Activated naive CD4-positive, alpha-beta T cell treated with anti-CD3 and anti-CD28 coated beads, Interleukin-2, amount 50 U/mL, for 24 hours (primary cell): ENCODE measurements around the gene MYH14.

Experiments used
- H3K27ac Mint-ChIP-seq: one replicate; pipeline ENCODE4 v1.8.0; 2021; ENCODE audit warnings: mild to moderate bottlenecking, mixed read lengths
- H3K27me3 Mint-ChIP-seq: one replicate; pipeline ENCODE4 v1.8.0; 2021; ENCODE audit warnings: mixed read lengths
- H3K36me3 Mint-ChIP-seq: one replicate; pipeline ENCODE4 v1.8.0; 2021; ENCODE audit warnings: mixed read lengths
- H3K4me1 Mint-ChIP-seq: one replicate; pipeline ENCODE4 v1.8.0; 2021; ENCODE audit warnings: mixed read lengths
- H3K4me3 Mint-ChIP-seq: one replicate; pipeline ENCODE4 v1.8.0; 2021; ENCODE audit warnings: mild to moderate bottlenecking, mixed read lengths
- H3K9me3 Mint-ChIP-seq: one replicate; pipeline ENCODE4 v1.8.0; 2021; ENCODE audit warnings: mixed read lengths

Gene MYH14

DNA sequence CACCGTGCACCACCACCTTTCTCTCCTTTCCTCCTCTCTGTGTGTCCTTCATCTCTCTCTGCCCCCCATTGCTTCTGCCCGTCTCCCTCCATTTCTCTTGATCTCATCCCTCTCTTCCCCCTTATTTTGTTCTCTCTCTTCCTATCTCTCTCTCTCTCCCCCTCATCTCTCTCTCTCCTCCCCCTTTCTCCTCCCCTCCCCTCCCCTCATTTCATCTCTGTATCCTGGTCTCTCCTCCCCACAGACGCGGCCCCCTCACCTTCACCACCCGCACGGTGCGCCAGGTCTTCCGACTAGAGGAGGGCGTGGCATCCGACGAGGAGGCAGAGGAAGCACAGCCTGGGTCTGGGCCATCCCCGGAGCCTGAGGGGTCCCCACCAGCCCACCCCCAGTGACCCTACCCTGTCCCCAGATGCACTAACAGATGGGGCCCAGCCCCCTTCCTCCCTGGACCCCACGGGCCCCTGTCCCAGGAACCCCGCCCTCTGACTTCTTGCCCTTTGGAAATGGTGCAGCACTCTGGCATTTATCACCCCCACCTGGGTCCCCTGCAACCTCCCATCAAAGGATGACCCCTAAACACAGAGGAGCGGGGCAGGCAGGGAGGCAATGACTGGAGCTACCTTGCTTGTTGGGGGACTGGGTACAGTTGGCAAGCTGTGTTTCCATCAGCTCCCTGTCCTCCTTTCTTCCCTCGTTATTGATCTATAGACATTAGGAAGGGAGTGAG lies 106.1 kb downstream of the MYH14 start:
- no peaks in the 10 kb centered on the region for H3K4me1 Mint-ChIP-seq
- peaks cover 52% of the 10 kb centered on the region for H3K27me3 Mint-ChIP-seq
- H3K9me3 Mint-ChIP-seq = no peaks in the 10 kb centered on the region
- no peak overlapping the region for H3K4me3 Mint-ChIP-seq
- H3K36me3 Mint-ChIP-seq = no peaks in the 10 kb centered on the region
- no peak overlapping the region for H3K27ac Mint-ChIP-seq

GRCh38 chr19:50310759-50311465 lies 107.5 kb downstream of the MYH14 start:
- no peak overlapping the region for H3K27ac Mint-ChIP-seq
- H3K4me3 Mint-ChIP-seq = no peak overlapping the region
- no peaks in the 10 kb centered on the region for H3K36me3 Mint-ChIP-seq
- H3K4me1 Mint-ChIP-seq = peaks cover 9% of the 10 kb centered on the region
- no peaks in the 10 kb centered on the region for H3K9me3 Mint-ChIP-seq
- H3K27me3 Mint-ChIP-seq = peaks cover 51% of the 10 kb centered on the region

DNA sequence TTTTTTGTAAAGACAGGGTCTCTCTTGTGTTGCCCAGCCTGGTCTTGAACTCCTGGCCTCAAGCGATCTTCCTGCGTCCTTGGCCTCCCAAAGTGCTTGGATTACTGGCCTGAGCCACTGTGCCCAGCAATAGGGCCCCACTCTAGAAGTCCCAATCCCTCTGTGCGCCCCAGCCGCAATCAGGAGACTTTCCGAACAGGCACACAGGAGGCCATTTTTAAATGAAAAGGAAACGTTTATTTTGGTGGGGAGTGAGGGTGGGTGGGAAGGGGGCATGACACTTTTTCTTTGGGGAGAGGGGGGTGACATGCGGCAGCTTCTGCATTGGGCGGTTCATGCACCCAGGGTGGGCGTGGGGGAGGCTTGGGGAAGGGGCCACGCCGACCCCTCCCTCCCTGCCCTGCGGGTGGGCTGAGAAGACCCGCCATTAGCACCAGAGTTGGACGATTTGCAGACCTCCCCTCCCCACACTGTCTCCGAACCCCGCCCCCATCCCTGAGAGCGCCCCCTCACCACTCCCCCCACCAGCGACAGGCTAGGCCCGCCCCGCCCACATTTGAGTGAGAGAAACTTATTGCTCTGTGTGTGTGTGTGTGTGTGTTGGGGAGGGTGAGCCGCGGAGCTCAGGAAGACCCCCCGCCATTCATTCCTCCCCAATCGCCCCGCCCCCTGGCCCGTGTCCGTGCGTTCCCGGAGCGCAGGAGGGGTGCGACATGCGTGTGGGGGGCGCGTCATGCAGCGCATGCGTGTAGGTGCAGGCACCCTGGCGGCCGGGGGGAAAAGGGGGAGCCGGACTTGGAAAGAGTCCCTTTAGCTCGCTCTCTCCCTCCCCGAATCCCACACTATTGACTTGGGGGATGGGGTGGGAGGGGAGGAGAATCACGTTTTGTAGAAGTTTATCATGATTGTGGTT lies 108.6 kb downstream of the MYH14 start:
- H3K9me3 Mint-ChIP-seq = no peaks in the 10 kb centered on the region
- H3K27ac Mint-ChIP-seq = no peak overlapping the region
- no peak overlapping the region for H3K4me3 Mint-ChIP-seq
- peaks cover 52% of the 10 kb centered on the region for H3K27me3 Mint-ChIP-seq
- H3K36me3 Mint-ChIP-seq = no peaks in the 10 kb centered on the region
- peaks cover 9% of the 10 kb centered on the region for H3K4me1 Mint-ChIP-seq

GRCh38 chr19:50312967-50313811 lies 109.8 kb downstream of the MYH14 start:
- peaks cover 9% of the 10 kb centered on the region for H3K4me1 Mint-ChIP-seq
- H3K27me3 Mint-ChIP-seq = peaks cover 54% of the 10 kb centered on the region
- no peak overlapping the region for H3K4me3 Mint-ChIP-seq
- no peak overlapping the region for H3K27ac Mint-ChIP-seq
- H3K36me3 Mint-ChIP-seq = no peaks in the 10 kb centered on the region
- H3K9me3 Mint-ChIP-seq = no peaks in the 10 kb centered on the region

DNA sequence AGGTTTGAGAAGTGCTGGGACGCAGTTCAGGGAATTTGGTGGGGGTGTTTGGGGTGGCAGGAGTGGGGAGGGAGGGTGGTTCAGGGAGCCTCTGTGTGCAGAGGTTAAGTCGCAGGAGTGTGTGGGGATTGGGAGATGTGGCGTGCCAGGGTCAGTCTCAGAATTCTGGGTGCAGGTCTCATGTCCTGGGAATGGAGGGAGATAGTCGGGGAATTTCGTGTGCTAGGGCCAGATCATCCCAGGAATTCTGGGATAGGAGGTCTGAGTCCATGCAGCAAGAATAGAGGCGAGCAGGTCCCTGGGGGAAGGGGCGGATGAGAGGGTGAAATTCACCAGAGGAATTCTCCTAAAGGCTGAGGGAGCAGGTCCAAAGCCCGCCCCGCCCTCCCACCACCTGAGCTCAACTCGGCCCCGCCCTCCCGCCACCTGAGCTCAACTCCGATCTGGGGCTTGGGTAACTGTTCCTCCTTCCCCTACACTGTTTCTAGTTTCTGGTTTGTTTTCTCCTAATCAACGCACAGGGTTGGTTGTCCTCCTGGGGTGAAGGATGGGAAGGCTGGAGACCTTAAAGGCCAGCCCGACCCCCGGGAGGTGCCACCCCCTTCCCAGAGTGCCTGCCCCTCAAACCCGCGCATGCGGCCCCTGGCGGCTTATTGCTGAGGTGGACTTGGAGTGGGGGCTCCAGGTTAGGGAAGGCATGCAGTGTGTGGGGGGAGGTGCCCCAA lies 110.6 kb downstream of the MYH14 start:
- H3K4me1 Mint-ChIP-seq = peaks cover 9% of the 10 kb centered on the region
- no peaks in the 10 kb centered on the region for H3K36me3 Mint-ChIP-seq
- peaks cover 50% of the 10 kb centered on the region for H3K27me3 Mint-ChIP-seq
- no peaks in the 10 kb centered on the region for H3K9me3 Mint-ChIP-seq
- no peak overlapping the region for H3K4me3 Mint-ChIP-seq
- H3K27ac Mint-ChIP-seq = no peak overlapping the region

DNA sequence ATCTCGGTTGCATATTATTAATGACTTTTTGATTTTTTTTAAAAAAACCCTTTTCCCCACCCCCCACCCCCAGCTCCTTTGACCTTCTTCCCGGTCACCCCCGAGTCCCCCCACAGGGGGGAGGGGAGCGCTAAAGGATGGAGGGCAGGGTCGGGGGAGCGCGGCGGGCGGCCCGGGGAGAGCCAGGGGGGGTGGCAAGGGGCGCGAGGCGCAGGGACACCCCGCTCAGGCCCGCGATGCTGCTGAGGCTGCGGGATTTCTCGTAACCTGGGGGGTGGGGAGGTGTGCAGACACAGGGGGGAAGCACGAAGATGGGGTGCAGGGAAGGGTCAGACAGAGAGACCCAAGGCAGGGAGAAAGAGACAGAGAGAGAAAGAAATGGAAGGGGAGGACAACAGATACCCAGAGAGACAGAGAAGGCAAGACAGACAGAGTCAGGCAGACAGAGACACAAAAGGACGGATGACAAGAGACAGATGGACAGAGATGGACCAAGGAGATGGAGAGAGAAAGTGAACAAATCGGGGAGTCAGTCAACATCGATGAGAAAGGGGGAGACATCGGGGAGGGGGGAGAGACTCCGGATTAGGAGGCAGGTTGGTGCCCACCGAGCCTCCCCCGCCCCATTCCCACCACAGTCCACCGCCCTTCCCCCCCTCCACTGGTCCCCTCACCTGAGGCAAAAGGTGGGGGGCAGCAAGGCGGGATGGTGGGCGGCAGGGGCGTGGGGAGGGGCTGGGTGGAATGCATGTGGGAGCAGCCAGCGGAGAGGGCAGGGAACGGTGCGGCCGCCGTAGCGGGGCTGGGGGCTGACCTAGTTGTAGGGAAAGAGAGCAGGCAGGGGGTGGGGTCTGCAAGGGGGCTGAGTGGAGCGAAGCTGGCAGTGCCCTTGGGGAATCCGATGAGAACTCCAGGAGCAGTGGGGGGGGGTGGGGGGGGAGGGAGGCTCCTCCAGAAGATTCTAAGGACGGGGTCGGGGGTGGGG lies 111.6 kb downstream of the MYH14 start:
- Mint-ChIP-seq H3K4me3 (peak overlapping the region; percentile 75), H3K36me3 (no peaks in the 10 kb centered on the region), H3K27me3 (peaks cover 48% of the 10 kb centered on the region), H3K9me3 (no peaks in the 10 kb centered on the region), H3K4me1 (peaks cover 9% of the 10 kb centered on the region), H3K27ac (peak overlapping the region; percentile 36)

GRCh38 chr19:50315773-50316448 lies 112.5 kb downstream of the MYH14 start:
- Mint-ChIP-seq H3K4me1 (peaks cover 9% of the 10 kb centered on the region), H3K9me3 (no peaks in the 10 kb centered on the region)

DNA sequence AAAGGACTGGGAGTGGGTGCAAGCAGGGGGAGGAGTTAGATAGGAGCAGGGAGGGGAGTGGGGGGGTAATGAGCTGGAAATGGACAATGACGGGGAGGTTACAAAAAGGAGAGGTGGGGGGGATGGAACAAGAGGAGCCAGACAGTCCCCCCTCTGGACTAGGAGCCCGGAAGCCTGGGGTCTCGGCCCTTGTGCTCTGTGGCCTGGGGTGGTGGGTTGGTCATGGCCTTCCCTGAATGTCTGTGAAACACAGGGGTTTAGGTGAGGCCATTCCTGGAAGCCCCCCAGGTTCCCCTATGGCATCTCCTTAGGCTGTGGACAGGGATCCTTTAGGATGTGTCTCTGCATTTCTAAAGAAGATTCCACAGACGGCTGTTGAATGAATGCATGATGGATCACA lies 113.7 kb downstream of the MYH14 start:
- peaks cover 40% of the 10 kb centered on the region for H3K27me3 Mint-ChIP-seq
- H3K27ac Mint-ChIP-seq = no peak overlapping the region
- no peaks in the 10 kb centered on the region for H3K36me3 Mint-ChIP-seq
- H3K4me3 Mint-ChIP-seq = no peak overlapping the region
- peaks cover 9% of the 10 kb centered on the region for H3K4me1 Mint-ChIP-seq
- H3K9me3 Mint-ChIP-seq = no peaks in the 10 kb centered on the region

More at GRCh38 chr19:50315773-50316448, 112.5 kb downstream of the MYH14 start:
- Mint-ChIP-seq H3K36me3 (no peaks in the 10 kb centered on the region), H3K4me3 (peak overlapping the region; percentile 70), H3K27ac (no peak overlapping the region), H3K27me3 (peaks cover 42% of the 10 kb centered on the region)

DNA sequence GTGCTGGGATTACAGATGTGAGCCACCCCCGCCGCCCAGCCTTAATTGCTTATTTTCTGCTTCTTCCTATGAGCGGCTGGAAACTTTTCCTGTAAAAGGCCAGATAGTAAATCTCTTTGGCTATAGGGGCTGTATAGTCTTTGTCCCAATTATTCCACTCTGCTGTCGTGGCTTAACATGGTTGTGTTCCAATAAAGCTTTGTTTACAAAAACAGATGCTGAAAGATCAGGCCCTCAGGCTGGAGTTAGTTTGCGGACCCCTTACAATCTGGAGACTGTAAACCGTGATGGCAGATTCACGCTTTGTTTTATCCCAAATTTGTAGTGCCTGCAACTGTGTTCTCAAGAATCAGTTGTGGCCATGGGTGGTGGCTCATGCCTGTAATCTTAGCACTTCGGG lies 115.0 kb downstream of the MYH14 start:
- Mint-ChIP-seq H3K9me3 (no peaks in the 10 kb centered on the region), H3K27ac (no peak overlapping the region), H3K4me3 (no peak overlapping the region)

GRCh38 chr19:50319156-50319555 lies 115.7 kb downstream of the MYH14 start:
- no peaks in the 10 kb centered on the region for H3K36me3 Mint-ChIP-seq
- no peaks in the 10 kb centered on the region for H3K9me3 Mint-ChIP-seq
- H3K27me3 Mint-ChIP-seq = peaks cover 26% of the 10 kb centered on the region
- H3K27ac Mint-ChIP-seq = no peak overlapping the region
- no peak overlapping the region for H3K4me3 Mint-ChIP-seq
- peaks cover 9% of the 10 kb centered on the region for H3K4me1 Mint-ChIP-seq

More for the DNA sequence above, 115.0 kb downstream of the MYH14 start:
- Mint-ChIP-seq H3K4me1 (peaks cover 9% of the 10 kb centered on the region), H3K27me3 (peaks cover 32% of the 10 kb centered on the region), H3K36me3 (no peaks in the 10 kb centered on the region)

DNA sequence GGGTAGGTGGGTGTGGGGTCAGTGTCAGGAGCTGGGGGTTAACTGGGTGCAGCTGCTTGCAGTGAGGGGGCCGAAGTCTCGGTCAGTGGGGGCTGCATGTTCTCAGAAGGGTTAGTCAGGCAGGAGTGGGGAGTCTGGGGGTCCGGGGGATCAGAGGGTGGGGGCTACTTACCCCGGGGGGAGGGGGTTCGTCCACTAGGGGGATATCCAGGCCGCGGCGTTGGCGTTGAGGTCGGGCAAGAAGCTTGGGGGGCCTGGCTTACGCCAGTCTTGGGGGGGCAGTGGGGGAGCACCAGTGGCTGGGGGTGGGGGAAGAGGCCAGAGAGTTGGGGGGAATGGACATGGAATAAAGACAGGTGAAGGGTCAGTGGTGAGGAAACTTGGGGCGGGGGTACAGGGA lies 116.6 kb downstream of the MYH14 start:
- Mint-ChIP-seq H3K4me3 (no peak overlapping the region), H3K36me3 (no peaks in the 10 kb centered on the region), H3K4me1 (peaks cover 6% of the 10 kb centered on the region), H3K9me3 (no peaks in the 10 kb centered on the region), H3K27me3 (peaks cover 21% of the 10 kb centered on the region), H3K27ac (no peak overlapping the region)

DNA sequence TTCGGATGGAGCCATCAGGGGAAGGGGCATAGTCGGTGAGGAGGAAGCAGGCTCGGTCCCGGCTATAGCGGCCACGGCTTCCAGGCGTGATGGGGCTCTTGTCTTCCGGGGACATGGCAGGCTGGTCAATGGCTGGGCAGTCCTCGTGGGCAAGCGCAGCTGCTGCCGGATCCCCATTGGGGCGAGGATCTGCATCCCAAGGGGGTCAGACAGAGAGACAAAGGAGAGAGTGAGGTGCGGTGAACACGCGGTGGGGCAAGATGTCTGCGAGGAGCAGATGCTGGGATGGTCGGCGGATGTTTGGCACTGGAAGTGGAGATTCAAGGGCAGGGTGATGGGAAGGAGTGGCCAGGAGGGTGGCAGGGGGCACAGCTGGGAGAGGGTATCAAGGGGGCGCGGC lies 117.2 kb downstream of the MYH14 start:
- Mint-ChIP-seq H3K27ac (no peak overlapping the region), H3K4me3 (no peak overlapping the region), H3K27me3 (peaks cover 20% of the 10 kb centered on the region), H3K9me3 (no peaks in the 10 kb centered on the region), H3K36me3 (no peaks in the 10 kb centered on the region), H3K4me1 (peaks cover 3% of the 10 kb centered on the region)

DNA sequence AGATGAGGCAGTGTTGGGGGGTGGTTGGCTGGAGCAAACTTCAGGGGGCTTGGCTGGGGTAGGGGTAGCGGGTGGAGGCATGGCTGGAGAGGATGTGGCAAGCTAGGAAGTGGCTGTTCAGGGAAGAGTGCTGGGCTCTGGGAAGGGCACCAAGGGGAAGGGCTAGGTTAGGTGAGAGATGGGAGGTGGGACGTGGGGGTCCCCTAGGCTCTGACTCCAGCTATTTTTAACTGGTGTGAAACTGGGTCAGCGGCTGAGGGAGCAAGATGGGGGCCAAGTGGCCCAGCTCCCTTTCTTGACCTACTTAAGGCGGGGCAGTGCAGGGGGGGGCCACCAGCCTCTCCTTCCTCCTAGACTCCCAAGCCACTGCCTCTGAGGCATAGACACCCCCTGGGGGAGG lies 118.4 kb downstream of the MYH14 start:
- Mint-ChIP-seq H3K36me3 (no peaks in the 10 kb centered on the region), H3K9me3 (no peaks in the 10 kb centered on the region), H3K27me3 (peaks cover 15% of the 10 kb centered on the region), H3K4me1 (peaks cover 5% of the 10 kb centered on the region), H3K4me3 (no peak overlapping the region), H3K27ac (no peak overlapping the region)
